COLO668 (cell line): ENCODE results near the gene GFER.
"Not testable (repeated sequence)": the region's sequence is repeated elsewhere in the genome, so short reads cannot be mapped to it uniquely, and the experiment has no call there.

Source experiments
- DNase-seq: peaks from one replicate; lab custom pipeline; 2025; ENCODE audit not compliant: unreplicated experiment; lab: John Stamatoyannopoulos, UW

The GFER gene

DNA sequence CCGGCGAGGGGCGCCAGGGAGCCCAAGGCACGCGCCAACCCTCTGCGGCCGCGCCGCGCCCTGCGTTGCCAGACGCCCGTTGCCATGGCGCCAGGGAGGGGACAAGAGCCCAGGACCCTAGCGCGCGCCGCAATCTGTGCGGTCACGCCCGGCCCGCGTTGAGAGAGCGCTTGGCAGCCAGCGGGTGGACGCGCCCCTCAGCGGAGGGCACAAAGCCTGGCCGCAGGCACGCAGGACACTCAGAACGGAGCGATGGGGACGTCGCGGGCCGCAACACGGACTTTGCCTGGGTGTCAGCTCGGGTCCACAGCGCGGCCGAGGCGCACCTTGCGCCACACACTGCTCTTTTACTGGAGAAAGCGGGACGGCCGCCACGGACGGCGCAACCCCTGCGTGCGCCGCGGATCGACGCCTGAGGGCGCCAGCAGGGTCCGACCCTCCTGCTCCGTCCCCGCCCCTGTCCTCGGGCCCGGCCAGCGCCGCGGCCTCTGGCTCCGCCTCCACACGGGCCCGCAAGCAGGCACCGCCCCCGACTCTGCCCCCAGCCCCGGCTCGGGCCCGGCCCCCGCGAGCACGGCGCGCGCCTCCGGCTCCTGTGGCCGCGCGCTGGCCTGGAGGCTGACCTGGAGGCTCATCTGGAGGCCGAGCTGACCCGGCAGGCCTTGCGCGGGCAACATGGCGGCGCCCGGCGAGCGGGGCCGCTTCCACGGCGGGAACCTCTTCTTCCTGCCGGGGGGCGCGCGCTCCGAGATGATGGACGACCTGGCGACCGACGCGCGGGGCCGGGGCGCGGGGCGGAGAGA is at the start of gene GFER:
GFER (plus strand) TSS at position 650 of the 803 bp plus-strand sequence; CDS start at position 676, 26 bp downstream.
- DNase-seq, result peak; percentile 92

DNA sequence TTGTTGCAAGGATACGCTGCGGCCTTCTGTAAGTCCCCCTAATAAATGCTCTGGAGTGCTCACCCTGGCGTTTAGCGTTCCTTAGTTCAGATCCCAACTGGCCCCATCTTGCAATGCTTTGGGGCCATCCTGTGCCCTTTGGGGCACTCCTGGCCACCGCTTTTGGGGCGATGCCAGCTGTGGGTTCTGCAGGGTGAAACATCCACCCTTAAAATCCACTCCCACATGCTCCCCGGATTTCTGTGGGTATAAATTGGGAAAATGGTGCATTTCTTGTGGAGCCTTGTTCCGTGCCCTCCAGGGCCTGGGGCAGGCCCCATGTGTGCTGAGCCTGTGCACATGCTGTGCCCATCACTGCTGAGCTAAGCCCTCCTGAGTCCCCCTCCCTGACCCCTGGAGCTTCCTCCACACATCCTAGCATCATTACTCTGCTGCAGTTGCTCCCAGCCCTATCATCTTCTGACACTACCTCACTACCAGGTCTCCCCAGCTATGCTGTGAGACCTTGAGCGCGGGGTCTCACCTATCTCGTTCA is 47.0 kb upstream of the GFER start:
- DNase-seq, result no peak

DNA sequence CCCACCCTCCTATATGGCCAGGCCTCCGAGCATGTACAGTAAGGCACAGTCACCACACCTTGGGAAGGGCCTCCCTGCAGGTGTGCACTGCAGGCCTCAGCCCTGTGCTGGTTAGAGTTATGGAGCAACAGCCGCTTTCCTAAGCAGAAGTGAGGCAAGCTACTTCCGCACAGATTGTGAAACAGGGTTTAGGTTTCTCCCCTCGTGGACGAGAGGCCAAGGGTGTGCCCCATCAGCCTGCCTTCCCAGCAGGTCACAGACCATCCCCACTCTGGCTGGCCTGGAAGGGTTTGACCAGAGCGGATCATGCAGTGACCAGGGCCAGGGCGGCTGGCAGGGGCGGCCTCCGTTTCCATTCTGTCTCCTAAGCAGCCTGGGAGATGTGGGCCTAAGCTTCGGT is 45.7 kb upstream of the GFER start:
- DNase-seq, result no peak

DNA sequence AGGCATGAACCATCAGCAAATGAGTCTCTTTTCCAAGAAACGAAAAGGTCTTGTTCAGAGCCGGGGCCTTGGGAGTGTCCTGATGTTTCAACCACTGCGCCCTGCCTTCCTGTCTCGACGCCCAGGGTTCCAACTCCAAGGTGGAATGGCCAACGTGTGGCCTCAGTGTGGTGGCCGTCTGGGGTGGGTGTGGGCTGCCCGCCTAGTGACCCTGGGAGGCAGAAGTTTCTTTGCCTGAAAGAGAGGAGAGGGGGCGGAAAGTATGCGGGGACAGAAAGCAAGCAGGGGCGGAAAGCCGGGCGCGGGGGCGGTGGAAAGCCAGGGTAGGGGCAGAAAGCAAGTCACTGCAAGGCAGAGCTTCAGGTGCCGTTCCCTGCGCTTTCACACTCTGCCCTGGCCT is 45.1 kb upstream of the GFER start:
- DNase-seq, result no peak

DNA sequence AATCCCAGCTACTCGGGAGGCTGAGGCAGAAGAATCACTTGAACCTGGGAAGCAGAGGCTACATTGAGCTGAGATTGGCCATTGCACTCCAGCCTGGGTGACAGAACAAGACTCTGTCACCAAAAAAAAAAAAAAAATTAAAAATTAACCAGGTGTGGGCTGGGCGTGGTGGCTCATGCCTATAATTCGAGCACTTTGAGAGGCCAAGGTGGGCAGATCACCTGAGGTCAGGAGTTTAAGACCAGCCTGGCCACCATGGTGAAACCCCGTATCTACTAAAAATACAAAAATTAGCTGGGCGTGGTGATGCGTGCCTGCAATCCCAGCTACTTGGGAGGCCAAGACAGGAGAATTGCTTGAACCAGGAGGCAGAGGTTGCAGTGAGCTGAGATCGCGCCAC is 44.2 kb upstream of the GFER start:
- not testable (repeated sequence) for DNase-seq

DNA sequence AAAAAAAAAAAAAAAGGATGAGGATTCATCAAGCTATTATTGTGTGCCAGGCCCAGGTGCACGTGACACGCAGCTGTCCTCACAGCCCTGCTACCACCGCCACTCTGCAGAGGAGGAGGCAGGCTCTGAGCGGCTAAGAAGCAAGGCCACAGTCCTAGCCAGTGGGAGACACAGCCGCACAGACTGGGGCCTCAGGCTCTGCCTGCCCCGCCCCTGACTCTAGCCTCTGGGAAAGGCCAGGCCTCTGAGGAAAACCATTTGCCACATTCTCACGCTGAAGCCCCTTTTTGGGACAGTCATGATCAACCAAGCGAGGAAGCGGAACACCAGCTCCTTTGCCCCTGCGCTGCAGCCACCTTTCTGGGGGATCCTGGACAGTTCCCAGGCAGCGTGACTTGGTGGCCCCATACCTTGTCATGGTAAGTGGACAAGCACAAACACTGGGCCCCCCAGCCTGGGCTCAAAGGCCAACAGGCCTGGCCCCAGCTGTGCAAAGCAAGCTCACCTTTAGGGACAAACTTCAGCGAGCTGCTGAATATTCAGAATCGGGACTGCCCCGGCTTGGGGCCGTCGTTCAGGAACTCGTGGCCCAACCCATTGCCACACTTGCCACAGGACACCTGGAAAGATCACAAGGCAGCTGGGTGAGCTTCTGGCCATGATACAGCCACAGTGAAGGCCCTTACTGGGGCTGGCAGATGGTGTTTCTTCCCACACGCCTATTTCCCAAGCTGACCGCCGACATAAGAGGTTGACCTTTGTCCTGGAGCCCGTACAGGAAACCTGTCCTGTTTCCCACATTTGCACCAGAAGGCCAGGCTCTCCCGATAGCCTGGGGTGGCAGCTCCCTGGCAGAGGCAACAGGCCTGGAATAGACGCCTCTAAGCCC is 43.5 kb upstream of the GFER start:
- peak; percentile 77 for DNase-seq

DNA sequence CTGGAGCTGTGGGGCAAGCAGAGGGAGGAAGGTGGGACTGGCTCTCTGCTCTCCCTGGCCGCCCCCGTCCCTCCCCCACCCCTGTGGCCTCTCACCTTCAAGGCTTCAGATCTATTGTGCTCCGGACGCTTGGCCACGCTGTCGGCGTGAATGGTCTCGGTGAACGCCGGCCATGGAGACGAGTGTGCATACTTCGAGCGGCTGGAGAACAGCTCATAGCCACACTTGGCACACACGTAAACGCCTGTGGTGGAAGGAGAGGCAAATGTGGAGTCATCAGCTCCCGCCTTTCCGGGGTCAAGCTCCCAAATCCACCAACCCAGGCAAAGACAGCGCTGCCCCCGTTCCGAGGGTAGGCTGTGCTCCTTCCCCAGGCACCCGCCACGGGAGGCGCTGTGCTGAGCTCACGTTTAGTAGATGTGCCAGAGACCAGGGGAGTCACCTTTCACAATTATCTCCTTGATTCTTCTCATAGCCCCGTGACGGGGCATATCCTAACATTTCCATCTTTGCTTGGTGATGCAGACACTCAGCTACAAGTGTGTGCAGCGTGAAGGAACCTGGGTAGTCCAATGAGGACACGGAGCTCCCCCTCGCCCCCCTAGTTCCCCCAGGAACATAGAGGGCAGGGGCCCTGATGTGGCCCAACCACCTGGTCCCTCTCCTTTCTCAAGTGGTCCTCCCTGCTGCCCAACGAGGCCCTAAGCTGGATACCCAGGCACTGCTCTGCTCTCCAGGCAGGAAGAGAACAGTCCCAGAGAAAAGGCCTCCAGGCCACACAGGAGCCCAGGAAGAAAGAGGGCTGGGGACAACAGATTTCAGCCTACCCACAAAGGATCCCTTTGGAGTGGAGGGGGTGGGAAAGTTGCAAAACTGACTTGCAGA is 42.6 kb upstream of the GFER start:
- peak; percentile 87 for DNase-seq

DNA sequence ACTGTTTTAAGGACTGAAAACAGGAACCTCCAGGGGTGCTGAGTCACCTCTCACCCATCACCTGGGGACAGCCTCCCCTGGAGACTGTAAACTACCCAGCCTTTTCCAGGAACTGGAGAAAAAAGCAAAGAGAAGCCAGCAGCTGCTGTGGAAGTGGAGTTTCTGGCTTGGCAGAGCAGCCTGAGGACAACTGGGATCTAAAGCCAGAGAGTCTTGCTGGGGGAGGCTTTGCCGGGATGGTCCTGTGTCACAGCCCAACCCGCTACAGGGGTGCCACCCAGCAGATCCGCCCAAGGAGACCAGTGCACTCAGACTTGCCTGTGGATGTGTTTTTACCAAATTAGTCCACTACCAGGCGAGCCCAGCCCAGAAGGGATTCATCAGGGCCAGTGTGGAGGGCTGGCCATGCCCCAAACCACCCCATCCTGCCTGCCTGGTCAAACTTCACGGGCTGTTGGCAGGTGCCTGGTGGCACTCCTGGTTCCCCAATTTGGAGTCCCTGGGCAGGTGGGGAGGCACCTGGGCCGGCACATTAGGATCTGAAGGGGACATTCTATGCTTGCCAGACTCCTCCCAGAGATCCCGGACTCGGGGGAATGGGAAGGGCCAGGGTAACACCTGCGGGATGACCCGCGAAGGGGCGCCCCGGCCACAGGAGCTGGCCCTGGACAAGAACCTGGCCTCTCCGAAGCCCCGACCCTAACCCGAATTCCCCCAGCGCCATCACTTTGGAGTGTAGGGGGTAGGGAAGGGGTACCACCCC is 41.8 kb upstream of the GFER start:
- DNase-seq, result peak; percentile 48

DNA sequence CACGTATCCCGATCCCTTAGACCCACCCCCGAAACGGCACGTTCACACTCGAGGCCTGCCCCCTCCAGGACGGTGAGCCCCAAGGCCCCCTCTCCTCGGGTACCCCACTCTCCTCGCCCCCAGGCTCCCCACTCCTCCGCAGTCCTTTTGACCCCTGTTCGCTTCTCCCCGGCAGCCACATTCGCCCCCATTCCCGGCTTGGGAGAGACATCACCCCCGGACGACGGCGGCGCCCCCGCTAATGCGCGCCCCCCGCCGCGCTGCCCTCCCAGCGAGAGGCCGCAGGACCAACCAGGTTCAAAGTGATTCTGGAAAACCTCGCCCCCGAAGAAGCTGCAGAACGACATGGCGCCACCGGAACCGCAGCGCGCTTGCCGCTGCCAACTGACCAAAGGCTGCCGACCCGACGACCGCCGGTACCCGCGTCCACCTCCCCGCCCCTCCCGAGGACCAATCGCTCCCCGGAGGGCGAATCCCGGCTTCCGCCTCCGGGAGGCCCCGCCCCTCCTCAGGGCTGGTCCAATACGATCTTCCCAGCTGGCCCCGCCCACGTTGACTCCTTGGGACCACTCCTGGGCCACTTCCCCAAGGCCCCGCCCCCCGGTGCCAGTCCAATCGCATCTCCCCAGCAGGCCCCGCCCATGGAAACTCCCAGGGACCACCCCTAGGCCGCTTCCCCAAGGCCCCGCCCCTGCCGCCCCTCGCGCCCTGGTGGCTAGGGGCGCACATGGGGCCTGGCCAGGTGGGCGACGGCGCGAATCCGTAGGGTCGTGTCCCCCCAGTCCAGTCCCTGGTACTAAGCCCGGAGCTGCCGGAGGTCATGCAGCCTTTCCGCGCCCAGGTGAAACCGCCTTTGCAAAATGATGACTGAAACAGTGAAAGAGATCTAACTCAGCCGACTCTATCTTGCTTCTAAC is 40.9 kb upstream of the GFER start, which contains the start of gene MSRB1:
MSRB1 (minus strand) TSS at position 390 of the 917 bp plus-strand sequence; CDS start at position 347, 43 bp downstream.
- DNase-seq, result peak; percentile 100

DNA sequence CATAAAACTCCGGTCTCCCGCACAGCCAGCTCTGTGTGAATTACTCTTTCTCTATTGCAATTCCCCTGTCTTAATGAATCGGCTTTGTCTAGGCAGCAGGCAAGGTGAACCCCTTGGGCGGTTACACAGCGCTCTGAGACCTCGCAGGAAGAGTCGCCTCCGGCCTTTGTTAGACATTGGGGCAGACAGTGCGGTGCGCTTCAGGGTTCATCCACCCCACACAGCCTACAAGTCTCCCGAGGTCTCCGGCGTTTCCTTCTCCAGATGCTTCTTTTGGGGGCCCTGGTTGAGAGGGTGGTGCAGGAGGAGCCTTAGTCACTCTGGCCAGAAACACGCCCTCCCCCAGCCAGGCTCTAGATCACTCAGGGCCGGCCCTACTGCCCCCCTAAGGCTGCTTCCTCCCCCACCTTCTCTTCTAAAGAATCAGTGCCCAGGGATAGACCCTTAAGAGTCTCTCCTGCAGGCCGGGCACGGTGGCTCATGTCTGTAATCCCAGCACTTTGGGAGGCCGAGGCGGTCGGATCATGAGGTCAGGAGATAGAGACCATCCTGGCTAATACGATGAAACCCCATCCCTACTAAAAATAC is 39.3 kb upstream of the GFER start:
- DNase-seq, result no peak

DNA sequence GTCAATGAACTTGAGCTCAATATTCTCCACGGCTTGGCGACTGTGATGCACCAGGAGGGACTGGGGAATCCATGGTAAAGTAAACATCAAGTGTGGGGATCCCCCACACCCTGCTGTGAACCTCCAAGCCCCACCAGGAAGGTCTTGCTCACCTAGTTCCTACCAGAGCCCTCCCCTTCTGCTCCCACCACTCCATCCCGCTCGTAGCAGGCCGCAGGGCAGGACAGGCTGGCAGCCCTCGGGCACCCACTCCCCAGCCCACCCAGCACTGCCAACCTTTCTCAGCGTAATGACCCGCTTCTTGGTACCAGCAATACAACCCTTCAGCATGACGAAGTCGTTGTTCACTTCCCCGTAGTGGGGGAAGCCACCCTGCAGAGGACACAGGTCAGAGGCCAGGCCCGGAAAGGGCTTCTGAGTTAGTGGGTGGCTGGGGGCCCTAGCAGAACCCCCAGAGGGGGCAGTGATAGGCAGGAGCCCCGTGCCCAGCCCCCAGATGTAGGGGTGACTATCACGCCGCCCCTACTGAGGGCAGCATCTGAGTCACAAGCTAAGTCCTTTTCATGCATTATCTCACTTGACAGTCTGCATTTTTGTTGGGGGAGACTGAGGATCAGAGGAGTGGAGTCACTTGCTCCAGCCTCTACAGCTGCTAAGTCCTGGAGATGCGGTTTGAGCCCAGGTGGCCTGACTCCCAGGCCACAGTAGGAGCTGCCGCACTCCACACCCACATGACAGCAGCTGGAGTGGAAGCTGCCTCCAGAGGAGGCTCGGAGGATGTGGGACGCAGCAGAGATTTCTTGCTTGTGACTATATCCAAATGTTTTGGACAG is 38.2 kb upstream of the GFER start:
- no peak for DNase-seq

DNA sequence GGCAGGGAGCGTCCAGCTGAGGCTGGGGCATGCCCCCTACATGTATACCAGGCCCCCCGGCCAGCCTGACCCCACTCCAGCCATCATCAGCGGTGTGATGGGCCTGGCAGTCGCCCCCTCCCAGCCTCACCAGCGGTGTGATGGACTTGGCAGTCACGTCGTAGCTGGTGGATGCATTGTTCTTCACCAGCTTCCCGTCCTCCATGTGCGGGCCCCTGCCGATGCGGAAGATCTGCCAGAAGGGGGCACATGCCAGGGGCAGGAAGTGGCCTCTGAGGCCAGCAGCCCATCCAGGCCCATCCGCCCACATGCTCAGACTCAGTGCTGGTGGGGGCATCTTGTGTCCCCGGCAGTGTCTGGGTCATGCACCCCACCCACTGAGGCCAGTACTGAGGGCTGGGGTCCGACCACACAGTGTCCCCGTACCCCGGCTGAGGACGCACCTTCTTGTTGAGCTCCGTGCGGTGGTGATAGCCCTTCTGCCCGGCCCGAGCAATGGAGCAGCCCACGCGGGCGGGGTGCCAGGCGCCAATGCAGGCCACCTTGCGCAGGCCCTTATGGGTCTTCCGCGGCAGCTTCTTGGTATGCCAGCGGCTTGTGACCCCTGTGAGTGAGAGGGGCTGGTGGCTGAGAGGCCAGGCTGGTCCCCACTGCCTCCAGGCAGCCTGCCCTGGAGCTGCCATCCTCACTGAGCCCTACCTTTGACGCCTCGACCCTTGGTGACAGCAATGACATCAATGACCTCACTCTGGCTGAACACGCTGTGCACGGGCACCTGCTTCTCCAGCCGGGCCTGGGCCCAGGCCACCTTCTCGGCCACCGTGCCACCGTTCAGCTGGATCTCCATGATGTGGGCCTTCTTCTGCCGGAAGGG is 37.3 kb upstream of the GFER start:
- DNase-seq, result no peak

DNA sequence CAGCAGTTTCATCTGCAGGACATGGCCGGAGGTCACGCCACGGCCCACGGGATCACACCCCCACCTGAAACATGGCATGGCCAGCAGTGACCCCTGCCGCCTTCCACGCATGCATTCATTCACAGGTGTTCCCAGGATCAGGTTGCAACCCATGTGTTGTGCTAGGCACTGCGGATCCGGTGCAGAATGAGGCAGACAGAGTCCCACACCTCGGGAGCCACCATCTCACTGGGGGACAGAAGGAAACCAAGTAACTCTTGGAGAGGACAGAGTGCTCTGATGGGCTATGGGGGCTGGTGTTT is 36.7 kb upstream of the GFER start:
- no peak for DNase-seq

DNA sequence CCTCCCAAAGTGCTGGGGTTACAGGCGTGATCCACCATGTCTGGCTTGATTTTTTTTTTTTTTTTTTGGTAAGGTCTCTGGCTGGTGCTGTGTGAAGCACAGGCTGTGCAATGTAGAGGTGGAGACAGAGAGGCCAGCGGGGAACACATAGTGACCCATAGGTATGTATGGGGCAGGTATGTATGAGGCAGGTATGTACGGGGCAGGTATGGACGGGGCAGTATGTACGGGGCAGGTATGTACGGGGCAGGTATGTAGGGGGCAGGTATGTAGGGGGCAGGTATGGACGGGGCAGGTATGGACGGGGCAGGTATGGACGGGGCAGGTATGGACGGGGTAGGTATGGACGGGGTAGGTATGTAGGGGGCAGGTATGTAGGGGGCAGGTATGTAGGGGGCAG is 34.5 kb upstream of the GFER start:
- DNase-seq, result no peak

DNA sequence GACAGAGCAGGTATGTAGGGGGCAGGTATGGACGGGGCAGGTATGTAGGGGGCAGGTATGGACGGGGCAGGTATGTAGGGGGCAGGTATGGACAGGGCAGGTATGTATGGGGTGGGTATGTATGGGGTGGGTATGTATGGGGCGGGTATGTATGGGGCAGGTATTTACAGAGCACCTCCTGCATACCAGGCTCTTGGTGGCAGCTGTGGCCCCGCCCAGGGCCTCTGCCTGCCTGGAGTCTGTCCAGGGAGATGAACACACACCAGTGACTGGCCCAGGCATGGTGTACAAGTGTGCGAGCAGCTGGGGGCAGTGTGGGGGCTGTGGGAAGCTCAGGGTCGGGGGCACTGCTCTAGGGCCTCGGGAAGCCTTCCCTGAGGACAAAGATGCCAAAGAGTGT is 33.9 kb upstream of the GFER start:
- no peak for DNase-seq

DNA sequence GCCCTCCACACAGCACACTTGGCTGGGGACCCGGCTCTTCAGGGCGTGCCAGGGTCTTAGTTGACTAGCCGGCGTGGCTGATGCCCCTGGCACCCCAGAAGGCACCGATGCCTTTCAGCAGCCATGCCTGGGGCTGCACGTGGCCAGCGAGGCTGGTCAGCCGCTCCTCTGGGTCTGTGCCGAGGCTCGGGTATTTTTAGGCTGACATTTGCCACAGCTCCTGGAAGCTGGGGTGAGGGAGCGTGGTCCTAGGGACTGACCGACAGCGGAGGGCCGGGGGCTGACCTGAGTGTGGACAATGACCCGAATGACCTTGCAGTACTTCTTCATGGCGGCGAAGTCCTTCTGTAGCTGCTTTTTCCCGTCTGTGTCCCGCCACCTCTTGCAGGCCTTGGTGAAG is 33.4 kb upstream of the GFER start:
- DNase-seq, result no peak

DNA sequence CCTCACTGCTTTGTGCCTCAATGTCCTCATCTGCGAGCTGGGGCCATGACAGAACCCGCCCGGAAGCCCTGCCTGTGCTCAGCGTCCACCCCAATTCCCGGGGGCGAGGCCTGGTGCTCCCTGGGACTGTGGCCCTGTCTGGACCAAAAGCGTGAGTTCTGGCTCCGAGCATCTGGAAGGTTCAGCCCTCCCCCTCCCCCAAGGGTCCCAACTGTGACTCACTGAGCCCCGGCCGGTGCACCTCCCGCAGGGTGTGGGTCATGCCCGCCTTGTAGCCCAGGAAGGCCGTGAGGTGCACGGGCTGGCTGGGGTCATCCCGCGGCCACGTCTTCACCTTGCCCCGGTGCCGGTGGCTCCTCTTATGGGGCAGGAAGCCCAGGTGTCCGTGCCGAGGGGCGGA is 30.3 kb upstream of the GFER start:
- no peak for DNase-seq
